Panc1 (cell line): ENCODE measurements around the gene RPP25L. TPM values are rescaled to one million over a fixed set of nuclear protein-coding genes. Genes with fewer than 3 reads are reported as not detected.

Experiments
- ATAC-seq: fragments of 200-7000 bp; cut with Tn5 transposase; 2 replicates; pipeline ENCODE4 v1.9.1; 2020; ENCODE audit warnings: mild to moderate bottlenecking, moderate library complexity
- BruUV-seq: library from RNA; stranded (reverse); fragments of 400-500 nt; replicated peaks from 2 replicates; lab custom pipeline; 2021; lab: Mats Ljungman, UMichigan
- CTCF ChIA-PET: fragments of 300-600 bp; sonication (Branson Sonifier 250); formaldehyde crosslinking; loops from one replicate; lab custom pipeline; 2022; ENCODE audit warnings: antibody characterized with exemption; lab: Charles Lee
- POLR2A ChIA-PET: fragments of 300-600 bp; sonication (Branson Sonifier 250); formaldehyde crosslinking; loops from one replicate; lab custom pipeline; 2022; ENCODE audit warnings: antibody characterized with exemption; lab: Charles Lee
- DNase-seq: peaks from one replicate; pipeline ENCODE4 v3.0.0-alpha.2; 2010; ENCODE audit warnings: low read depth, low spot score
- H3K27ac ChIP-seq: 2 replicates; pipeline ENCODE4 v1.5.1; 2011; ENCODE audit warnings: mild to moderate bottlenecking, low read length, inconsistent platforms
- H3K27me3 ChIP-seq: fragments of 200-500 bp; sonication (Bioruptor generic); 2 replicates; pipeline ENCODE4 v1.6.0; 2014; ENCODE audit warnings: low read length, inconsistent platforms; ENCODE audit not compliant: control insufficient read depth, insufficient read depth
- H3K36me3 ChIP-seq: fragments of 200-500 bp; sonication (Bioruptor generic); 2 replicates; pipeline ENCODE4 v1.5.1; 2014; ENCODE audit warnings: inconsistent platforms, mild to moderate bottlenecking, low read length, moderate library complexity; ENCODE audit not compliant: control insufficient read depth, insufficient read depth
- H3K4me1 ChIP-seq: 2 replicates; pipeline ENCODE4 v1.5.1; 2011; ENCODE audit warnings: inconsistent platforms, mild to moderate bottlenecking, low read length, moderate library complexity; ENCODE audit not compliant: control insufficient read depth, insufficient read depth
- H3K4me3 ChIP-seq, 2 experiments: 2 replicates each; pipeline ENCODE4 v1.5.1; 2011 to 2012; ENCODE audit warnings: low read depth in 2 of 2, low read length in 2 of 2, mild to moderate bottlenecking in 2 of 2, inconsistent platforms in 1 of 2, moderate library complexity in 1 of 2
- H3K9me3 ChIP-seq: fragments of 200-500 bp; sonication (Bioruptor generic); 2 replicates; pipeline ENCODE4 v1.5.1; 2014; ENCODE audit warnings: low read depth, mild to moderate bottlenecking, inconsistent platforms, low read length, moderate library complexity; ENCODE audit not compliant: control insufficient read depth, insufficient read depth
- CTCF ChIP-seq: fragments of 450-650 bp; IDR thresholded peaks from 2 replicates; pipeline ENCODE4 v1.5.1; 2017; ENCODE audit warnings: mild to moderate bottlenecking
- POLR2AphosphoS5 ChIP-seq: IDR thresholded peaks from 2 replicates; pipeline ENCODE4 v1.6.1; 2012; ENCODE audit warnings: mild to moderate bottlenecking, low read depth, low read length, moderate library complexity
- REST ChIP-seq, 2 experiments: IDR thresholded peaks; 2 replicates each; pipeline ENCODE4 v1.6.1; 2011 to 2012; ENCODE audit warnings: low read depth in 2 of 2, control low read depth in 1 of 2, low read length in 1 of 2, mild to moderate bottlenecking in 1 of 2, moderate library complexity in 1 of 2; ENCODE audit not compliant: insufficient read depth in 1 of 2
- SIN3A ChIP-seq: IDR thresholded peaks from 2 replicates; pipeline ENCODE4 v1.6.1; 2012; ENCODE audit warnings: low read depth, mild to moderate bottlenecking, low read length, moderate library complexity, borderline replicate concordance; ENCODE audit not compliant: insufficient read depth
- TCF7L2 ChIP-seq: IDR thresholded peaks from 2 replicates; pipeline ENCODE4 v1.6.1; 2011; ENCODE audit warnings: mild to moderate bottlenecking, low read depth, low read length, inconsistent platforms
- in situ Hi-C: cut with HindIII; loops from 2 replicates; pipeline ENCODE4 v1.10.0; 2016; ENCODE audit warnings: low sequenced_read_pairs, low pct_unique_long_range_greater_than_20kb
- intact Hi-C: fragments of 100-400 bp; cut with micrococcal nuclease; formaldehyde crosslinking; loops from one replicate; pipeline ENCODE4 v1.10.0; 2022; ENCODE audit not compliant: unreplicated experiment
- total RNA-seq: library from RNA; stranded (reverse); gene quantifications from one replicate; pipeline ENCODE4 v1.2.1, GENCODE V29; 2021; ENCODE audit not compliant: unreplicated experiment

RPP25L gene
- total RNA-seq, 1 experiment from 2014 or later, result 30.4 TPM

GRCh38 chr9:34650816-34651215 lies 38.9 kb upstream of the RPP25L start:
- H3K9me3 ChIP-seq, result no peaks in the 10 kb centered on the region
- DNase-seq, result no peak
- no TSS peak for BruUV-seq
- H3K36me3 ChIP-seq, result no peaks in the 10 kb centered on the region
- in situ Hi-C loops, result no loop called here
- POLR2A ChIA-PET, result no interaction called here
- no peak overlapping the region; the same call in 1 of the 2 replicates for H3K27ac ChIP-seq
- H3K4me3 ChIP-seq, result no peak overlapping the region
- no peaks in the 10 kb centered on the region for H3K27me3 ChIP-seq
- no peak for TF ChIP-seq POLR2AphosphoS5
- TF ChIP-seq CTCF, result no peak
- TF ChIP-seq TCF7L2, result no peak
- TF ChIP-seq REST (IDR thresholded peaks at IDR 0.05; ENCODE audit: insufficient read depth in 1 of 2, low read depth in 2 of 2, low read length in 1 of 2), result no peak
- no peak for TF ChIP-seq SIN3A
- intact Hi-C loops, result no loop called here
- CTCF ChIA-PET, result interaction anchor here (0.6 to 1.0 kb wide), 2 partner anchors 14 to 234 kb away, joined by 3 read pairs; no protein-coding TSS in a partner anchor
- peaks cover 41% of the 10 kb centered on the region for H3K4me1 ChIP-seq
- ATAC-seq, result no peak

- Histone ChIP-seq H3K27ac (no peak overlapping the region), H3K9me3 (no peaks in the 10 kb centered on the region), H3K36me3 (no peaks in the 10 kb centered on the region), H3K27me3 (no peaks in the 10 kb centered on the region), H3K4me3 (no peak overlapping the region), H3K4me1 (peaks cover 41% of the 10 kb centered on the region)
- in situ Hi-C loops (no loop called here), intact Hi-C loops (no loop called here)
- ChIA-PET CTCF (no interaction called here), POLR2A (no interaction called here)
- no peak for DNase-seq
- BruUV-seq, result no TSS peak
- no peak for TF ChIP-seq TCF7L2
- TF ChIP-seq REST (IDR thresholded peaks at IDR 0.05; ENCODE audit: insufficient read depth in 1 of 2, low read depth in 2 of 2, low read length in 1 of 2), result no peak
- TF ChIP-seq CTCF, result no peak
- TF ChIP-seq SIN3A, result no peak
- TF ChIP-seq POLR2AphosphoS5, result no peak
- ATAC-seq, result no peak
Observed at GRCh38 chr9:34648673-34649072, 36.8 kb upstream of the RPP25L start.
